Measurements from ENCODE around the gene HIPK1.

- TF ChIP-seq CTCF (IDR thresholded peaks at IDR 0.05) (no peak), POLR2A (IDR thresholded peaks at IDR 0.05) (no peak), EP300 (IDR thresholded peaks at IDR 0.05) (no peak)
These were observed 54.7 kb downstream of the HIPK1 start for GRCh38 chr1:113983826-113984225.
